Choroid plexus epithelial cell (primary cell): ENCODE measurements around the gene ABI1.

Experiments used
- DNase-seq: peaks from one replicate; pipeline ENCODE4 v3.0.0-alpha.2; 2010; ENCODE audit warnings: low read depth
- H3K4me3 ChIP-seq: 2 replicates; pipeline ENCODE4 v1.5.1; 2011; ENCODE audit warnings: low read depth, mild to moderate bottlenecking, control low read depth, low read length, moderate library complexity
- CTCF ChIP-seq: conservative IDR thresholded peaks from 2 replicates; pipeline ENCODE4 v1.5.1; 2011; ENCODE audit warnings: low read depth, mild to moderate bottlenecking, control low read depth, inconsistent platforms, low read length, moderate library complexity

ABI1 gene

GRCh38 chr10:26730552-26730951 is 130.2 kb downstream of the ABI1 start:
- DNase-seq: no peak
- H3K4me3 ChIP-seq: no peak overlapping the region
- no peak for TF ChIP-seq CTCF

GRCh38 chr10:26729395-26729794 is 131.4 kb downstream of the ABI1 start:
- no peak for DNase-seq
- H3K4me3 ChIP-seq: no peak overlapping the region
- TF ChIP-seq CTCF: no peak

GRCh38 chr10:26728957-26729356 is 131.8 kb downstream of the ABI1 start:
- peak; percentile 28 for TF ChIP-seq CTCF
- DNase-seq: no peak
- no peak overlapping the region for H3K4me3 ChIP-seq

- H3K4me3 ChIP-seq: no peak overlapping the region
- no peak for DNase-seq
- no peak for TF ChIP-seq CTCF
These were observed 133.8 kb downstream of the ABI1 start for GRCh38 chr10:26727005-26727404.

- TF ChIP-seq CTCF: peak; percentile 86
- DNase-seq: peak; percentile 85
- H3K4me3 ChIP-seq: no peak overlapping the region
These were observed 134.7 kb downstream of the ABI1 start for GRCh38 chr10:26725837-26726727.

- TF ChIP-seq CTCF: no peak
- H3K4me3 ChIP-seq: no peak overlapping the region
- DNase-seq: no peak
These were observed 137.7 kb downstream of the ABI1 start for GRCh38 chr10:26723016-26723415.

GRCh38 chr10:26721561-26721960 is 139.2 kb downstream of the ABI1 start:
- no peak for TF ChIP-seq CTCF
- DNase-seq: no peak

More at GRCh38 chr10:26721561-26721960, 139.2 kb downstream of the ABI1 start:
- no peak overlapping the region for H3K4me3 ChIP-seq
